ENCODE data around the gene MGAT5. TPM values are rescaled to one million over a fixed set of nuclear protein-coding genes. Genes with fewer than 3 reads are reported as not detected.

MGAT5 gene
- total RNA-seq, 4 donors from 2014 or later = 47.4 to 56.4 (median 50.3) TPM

GRCh38 chr2:134399096-134399495, 145.2 kb downstream of the MGAT5 start:
- Histone ChIP-seq H3K27me3 (no peaks in the 10 kb centered on the region), H3K4me1 (peaks cover 19 to 35% (median 26%) of the 10 kb centered on the region in 4 donors), H3K36me3 (peaks cover 0 to 7% (median 1%) of the 10 kb centered on the region in 4 donors), H3K4me3 (no peak overlapping the region), H3K9me3 (no peaks in the 10 kb centered on the region), H3K27ac (replicated peaks in 1 of 4) (no peak overlapping the region)
- DNase-seq (ENCODE audit: extremely low spot score) = no peak
- TF ChIP-seq POLR2AphosphoS5 (IDR thresholded peaks at IDR 0.05) = no peak
- intact Hi-C loops (cut with DNase I) = no loop called here
- 97% methylated on average over 2 of the region's 2 CpGs for WGBS

GRCh38 chr2:134401081-134401497, 147.2 kb downstream of the MGAT5 start:
- Histone ChIP-seq H3K27ac (replicated peaks in 1 of 4) (peak overlapping the region; percentile 15 to 48 (median 38)), H3K9me3 (no peaks in the 10 kb centered on the region), H3K4me3 (no peak overlapping the region), H3K27me3 (no peaks in the 10 kb centered on the region), H3K4me1 (peaks cover 33 to 43% (median 34%) of the 10 kb centered on the region in 4 donors), H3K36me3 (peaks cover 0 to 7% (median 3%) of the 10 kb centered on the region in 4 donors)
- intact Hi-C loops (cut with DNase I) = no loop called here
- WGBS = 61% methylated on average over 5 of the region's 5 CpGs
- TF ChIP-seq CTCF (IDR thresholded peaks at IDR 0.05) (no peak), POLR2AphosphoS5 (IDR thresholded peaks at IDR 0.05) (no peak), EP300 (IDR thresholded peaks at IDR 0.05) (no peak), POLR2A (IDR thresholded peaks at IDR 0.05; ENCODE audit: low read depth) (no peak)
- DNase-seq (ENCODE audit: extremely low spot score) = no peak

- Histone ChIP-seq H3K36me3 (peaks cover 0 to 7% (median 3%) of the 10 kb centered on the region in 4 donors), H3K4me1 (peaks cover 33 to 43% (median 33%) of the 10 kb centered on the region in 4 donors), H3K27ac (replicated peaks in 1 of 4) (peak overlapping the region; percentile 15 to 48 (median 44)), H3K27me3 (no peaks in the 10 kb centered on the region), H3K4me3 (no peak overlapping the region), H3K9me3 (no peaks in the 10 kb centered on the region)
- intact Hi-C loops (cut with DNase I) = no loop called here
- no peak for DNase-seq (ENCODE audit: extremely low spot score)
- 33% methylated on average over 2 of the region's 2 CpGs for WGBS
- TF ChIP-seq POLR2A (IDR thresholded peaks at IDR 0.05; ENCODE audit: low read depth) (no peak), EP300 (IDR thresholded peaks at IDR 0.05) (no peak), CTCF (IDR thresholded peaks at IDR 0.05) (no peak), POLR2AphosphoS5 (IDR thresholded peaks at IDR 0.05) (no peak)
These were observed 147.9 kb downstream of the MGAT5 start for GRCh38 chr2:134401789-134402188.

GRCh38 chr2:134402410-134402809, 148.5 kb downstream of the MGAT5 start:
- Histone ChIP-seq H3K4me3 (no peak overlapping the region), H3K27me3 (no peaks in the 10 kb centered on the region), H3K27ac (replicated peaks in 1 of 4) (peak overlapping the region; percentile 15 to 48 (median 44)), H3K9me3 (no peaks in the 10 kb centered on the region), H3K4me1 (peaks cover 33 to 43% (median 33%) of the 10 kb centered on the region in 4 donors), H3K36me3 (peaks cover 0 to 7% (median 3%) of the 10 kb centered on the region in 4 donors)
- intact Hi-C loops (cut with DNase I) = no loop called here
- TF ChIP-seq CTCF (IDR thresholded peaks at IDR 0.05) (no peak), POLR2AphosphoS5 (IDR thresholded peaks at IDR 0.05) (peak; percentile 37)
- WGBS = 12% methylated on average over 1 of the region's 1 CpG
- no peak for DNase-seq (ENCODE audit: extremely low spot score)

GRCh38 chr2:134405611-134406081, 151.8 kb downstream of the MGAT5 start:
- Histone ChIP-seq H3K36me3 (peaks cover 0 to 7% (median 3%) of the 10 kb centered on the region in 4 donors), H3K9me3 (no peaks in the 10 kb centered on the region), H3K27me3 (no peaks in the 10 kb centered on the region), H3K27ac (replicated peaks in 1 of 4) (no peak overlapping the region), H3K4me3 (no peak overlapping the region), H3K4me1 (peaks cover 44 to 52% (median 46%) of the 10 kb centered on the region in 4 donors)
- no peak for DNase-seq (ENCODE audit: extremely low spot score)
- no peak for TF ChIP-seq CTCF (IDR thresholded peaks at IDR 0.05)
- no peak for TF ChIP-seq EP300 (IDR thresholded peaks at IDR 0.05)
- no peak for TF ChIP-seq POLR2AphosphoS5 (IDR thresholded peaks at IDR 0.05)
- TF ChIP-seq POLR2A (IDR thresholded peaks at IDR 0.05; ENCODE audit: low read depth) = no peak
- intact Hi-C loops (cut with DNase I) = no loop called here
- 65% methylated on average over 3 of the region's 3 CpGs for WGBS
